Measurements from ENCODE around the gene SOWAHC. TPM values are rescaled to one million over a fixed set of nuclear protein-coding genes. Genes with fewer than 3 reads are reported as not detected.

Gene SOWAHC
- total RNA-seq, 1 experiment from 2014 or later: not detected

DNA sequence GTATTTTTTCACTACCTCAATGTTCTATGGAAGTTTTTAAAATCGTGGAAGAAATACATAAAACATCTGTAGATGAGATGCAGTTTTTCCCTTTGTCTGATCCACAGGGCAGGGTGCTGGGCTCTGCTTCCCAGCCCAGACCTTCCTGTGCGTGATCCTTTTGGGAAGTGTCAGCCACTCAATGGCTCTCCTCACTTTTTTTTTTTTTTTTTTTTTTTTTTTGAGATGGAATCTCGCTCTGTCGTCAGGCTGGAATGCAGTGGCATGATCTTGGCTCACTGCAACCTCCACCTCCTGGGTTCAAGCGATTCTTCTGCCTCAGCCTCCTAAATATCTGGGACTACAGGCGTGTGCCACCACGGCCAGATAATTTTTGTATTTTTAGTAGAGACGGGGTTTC is 32.8 kb downstream of the SOWAHC start:
- Histone ChIP-seq H3K4me3 (ENCODE audit: low read length) (no peak overlapping the region), H4K20me1 (ENCODE audit: insufficient read depth, low read depth, low read length) (no peaks in the 10 kb centered on the region), H3K27me3 (ENCODE audit: low read length) (no peaks in the 10 kb centered on the region), H3K27ac (ENCODE audit: low read length) (no peak overlapping the region), H3K4me2 (ENCODE audit: low read depth, low read length, poor library complexity, severe bottlenecking) (no peak overlapping the region), H3K9me3 (ENCODE audit: low read length) (no peaks in the 10 kb centered on the region), H2AFZ (ENCODE audit: low read length) (no peak overlapping the region), H3K9ac (ENCODE audit: low read length) (no peak overlapping the region), H3K9me2 (replicated peaks; ENCODE audit: insufficient read depth, low read length) (no peaks in the 10 kb centered on the region), H3K79me2 (ENCODE audit: low read length) (no peaks in the 10 kb centered on the region), H3K4me1 (ENCODE audit: low read length) (no peaks in the 10 kb centered on the region), H3K36me3 (ENCODE audit: insufficient read depth, low read length) (no peaks in the 10 kb centered on the region)
- DNase-seq: no peak

DNA sequence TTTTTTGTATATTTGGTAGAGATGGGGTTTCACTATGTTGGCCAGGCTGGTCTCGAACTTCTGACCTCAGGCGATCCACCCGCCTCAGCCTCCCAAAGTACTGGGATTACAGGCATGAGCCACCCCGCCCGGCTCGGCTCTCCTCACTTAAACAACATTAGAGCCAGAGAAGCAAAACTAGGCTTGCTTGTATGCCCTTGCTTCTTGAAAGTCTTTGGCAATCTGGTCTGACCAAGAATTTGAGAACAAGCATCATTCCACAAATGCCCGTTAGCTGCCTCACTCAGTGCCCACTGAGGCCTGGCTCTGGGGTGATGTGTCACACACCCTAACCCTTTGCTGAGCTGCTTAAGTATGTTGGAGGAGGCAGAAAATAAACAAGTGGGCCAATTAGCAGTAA is 33.5 kb downstream of the SOWAHC start:
- no peak overlapping the region for H3K27ac ChIP-seq (ENCODE audit: low read length)
- no peaks in the 10 kb centered on the region for H3K9me3 ChIP-seq (ENCODE audit: low read length)
- H3K36me3 ChIP-seq (ENCODE audit: insufficient read depth, low read length): no peaks in the 10 kb centered on the region
- H3K4me3 ChIP-seq (ENCODE audit: low read length): no peak overlapping the region
- H3K4me1 ChIP-seq (ENCODE audit: low read length): no peaks in the 10 kb centered on the region
- no peaks in the 10 kb centered on the region for H4K20me1 ChIP-seq (ENCODE audit: insufficient read depth, low read depth, low read length)
- H3K27me3 ChIP-seq (ENCODE audit: low read length): no peaks in the 10 kb centered on the region
- H3K4me2 ChIP-seq (ENCODE audit: low read depth, low read length, poor library complexity, severe bottlenecking): no peak overlapping the region
- DNase-seq: no peak
- no peak overlapping the region for H2AFZ ChIP-seq (ENCODE audit: low read length)
- no peaks in the 10 kb centered on the region for H3K9me2 ChIP-seq (replicated peaks; ENCODE audit: insufficient read depth, low read length)
- no peak overlapping the region for H3K9ac ChIP-seq (ENCODE audit: low read length)
- no peaks in the 10 kb centered on the region for H3K79me2 ChIP-seq (ENCODE audit: low read length)

DNA sequence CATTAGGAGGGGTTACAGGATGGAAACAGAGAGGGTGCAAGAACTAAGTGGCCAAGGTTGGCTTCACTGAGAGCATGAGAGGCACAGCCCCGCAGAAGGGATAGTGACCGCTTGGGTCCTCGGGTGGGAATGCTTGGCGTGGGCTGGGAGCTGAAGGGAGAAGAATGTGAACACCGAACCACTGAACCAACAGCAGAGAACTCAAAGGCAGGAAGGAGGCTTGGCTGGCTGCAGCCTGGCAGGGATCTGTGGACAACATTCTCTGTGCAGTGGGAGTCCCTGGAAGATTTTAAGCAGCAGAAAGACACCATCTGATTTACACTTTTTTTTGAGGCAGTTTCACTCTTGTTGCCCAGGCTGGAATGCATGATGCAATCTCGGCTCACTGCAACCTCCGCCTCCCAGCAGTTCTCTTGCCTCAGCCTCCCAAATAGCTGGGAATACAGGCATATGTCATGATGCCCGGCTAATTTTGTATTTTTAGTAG is 33.9 kb downstream of the SOWAHC start:
- Histone ChIP-seq H3K9me2 (replicated peaks; ENCODE audit: insufficient read depth, low read length) (no peaks in the 10 kb centered on the region), H3K27ac (ENCODE audit: low read length) (no peak overlapping the region), H3K9me3 (ENCODE audit: low read length) (no peaks in the 10 kb centered on the region), H3K4me3 (ENCODE audit: low read length) (no peak overlapping the region), H3K4me1 (ENCODE audit: low read length) (no peaks in the 10 kb centered on the region), H3K36me3 (ENCODE audit: insufficient read depth, low read length) (no peaks in the 10 kb centered on the region), H3K27me3 (ENCODE audit: low read length) (no peaks in the 10 kb centered on the region), H4K20me1 (ENCODE audit: insufficient read depth, low read depth, low read length) (no peaks in the 10 kb centered on the region), H3K79me2 (ENCODE audit: low read length) (no peaks in the 10 kb centered on the region), H3K9ac (ENCODE audit: low read length) (no peak overlapping the region), H2AFZ (ENCODE audit: low read length) (no peak overlapping the region), H3K4me2 (ENCODE audit: low read depth, low read length, poor library complexity, severe bottlenecking) (no peak overlapping the region)
- DNase-seq: no peak

DNA sequence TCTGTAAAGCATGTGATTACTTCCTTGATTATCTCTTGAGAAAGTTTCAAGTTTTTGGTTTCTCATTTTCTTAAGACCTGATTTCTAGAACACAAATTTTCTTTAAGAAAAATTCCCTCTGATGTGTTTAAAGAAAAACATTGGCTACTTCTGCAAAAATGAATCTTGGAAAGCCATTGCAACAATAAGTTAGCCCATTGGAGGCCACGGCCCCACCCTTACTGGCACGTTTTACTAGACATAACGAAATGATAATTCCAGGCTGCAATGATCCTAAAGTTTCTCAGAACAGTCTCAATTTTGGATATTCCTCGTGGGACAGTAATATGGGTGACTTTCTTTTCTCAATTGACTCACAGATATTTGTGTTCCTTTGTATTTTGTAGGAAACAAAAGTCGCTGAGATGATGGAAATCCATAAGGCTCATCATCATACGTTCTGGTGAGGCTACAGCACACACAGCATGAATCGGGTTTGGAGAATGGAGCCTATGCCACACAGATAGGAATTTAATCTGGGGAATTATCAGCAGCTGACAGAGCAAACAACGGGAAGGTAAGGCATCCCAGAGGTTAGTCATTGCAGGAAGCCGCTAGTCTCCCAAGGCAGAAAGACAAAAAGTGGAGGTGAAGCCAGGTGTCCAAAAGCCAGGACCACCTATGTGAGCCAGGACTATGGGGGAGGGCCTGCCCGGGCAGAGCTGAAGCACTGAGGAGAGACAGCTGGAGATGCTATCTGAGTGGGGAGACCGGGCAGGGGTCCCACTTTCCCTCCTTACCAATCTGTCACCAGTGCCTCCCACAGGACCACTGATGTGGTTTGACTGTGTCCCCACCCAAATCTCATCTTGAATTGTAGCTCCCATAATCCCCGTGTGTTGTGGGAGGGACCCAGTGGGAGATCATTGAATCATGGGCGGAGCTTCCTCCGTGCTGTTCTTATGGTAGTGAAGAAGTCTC is 35.9 kb downstream of the SOWAHC start:
- no peak for DNase-seq
- no peaks in the 10 kb centered on the region for H3K9me3 ChIP-seq (ENCODE audit: low read length)

DNA sequence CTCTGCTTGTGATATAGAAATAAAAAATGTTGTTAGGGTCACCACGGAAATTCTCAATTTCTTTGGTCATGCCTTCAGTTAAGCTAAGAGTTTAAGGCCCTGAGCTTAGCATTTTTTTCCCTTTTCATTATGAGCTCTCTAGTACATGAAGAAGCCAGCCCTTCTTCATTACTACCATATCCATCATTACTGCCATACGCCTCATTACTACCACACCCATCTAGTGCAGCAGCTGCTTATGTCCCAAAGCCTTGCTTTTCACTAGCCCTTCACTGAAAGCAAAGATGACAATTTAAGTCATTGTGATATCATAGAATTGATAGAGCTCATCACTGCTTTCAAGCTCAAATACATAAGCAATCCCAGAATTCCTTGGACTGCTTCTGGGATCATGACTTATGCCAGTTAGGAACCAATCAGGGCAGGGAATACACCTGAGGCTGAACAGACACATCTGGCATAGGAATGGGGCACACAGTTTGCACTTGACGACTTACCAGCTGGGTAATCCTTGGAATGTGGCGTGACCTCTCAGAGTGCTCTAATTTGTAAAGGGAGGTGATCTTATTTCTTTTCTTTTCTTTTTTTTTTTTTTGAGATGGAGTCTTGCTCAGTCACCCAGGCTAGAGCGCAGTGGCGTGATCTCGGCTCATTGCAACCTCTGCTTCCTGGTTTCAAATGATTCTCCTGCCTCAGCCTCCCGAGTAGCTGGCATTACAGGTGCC is 40.3 kb downstream of the SOWAHC start:
- Histone ChIP-seq H3K36me3 (ENCODE audit: insufficient read depth, low read length) (no peaks in the 10 kb centered on the region), H3K27me3 (ENCODE audit: low read length) (no peaks in the 10 kb centered on the region), H3K4me1 (ENCODE audit: low read length) (no peaks in the 10 kb centered on the region), H3K27ac (ENCODE audit: low read length) (no peak overlapping the region), H3K79me2 (ENCODE audit: low read length) (no peaks in the 10 kb centered on the region), H4K20me1 (ENCODE audit: insufficient read depth, low read depth, low read length) (no peaks in the 10 kb centered on the region), H3K9ac (ENCODE audit: low read length) (no peak overlapping the region), H3K9me3 (ENCODE audit: low read length) (no peaks in the 10 kb centered on the region), H3K9me2 (replicated peaks; ENCODE audit: insufficient read depth, low read length) (no peaks in the 10 kb centered on the region), H3K4me2 (ENCODE audit: low read depth, low read length, poor library complexity, severe bottlenecking) (no peak overlapping the region), H3K4me3 (ENCODE audit: low read length) (no peak overlapping the region), H2AFZ (ENCODE audit: low read length) (no peak overlapping the region)
- DNase-seq: no peak

More for the DNA sequence above, 35.9 kb downstream of the SOWAHC start:
- no peaks in the 10 kb centered on the region for H3K27me3 ChIP-seq (ENCODE audit: low read length)
- H4K20me1 ChIP-seq (ENCODE audit: insufficient read depth, low read depth, low read length): no peaks in the 10 kb centered on the region
- no peak overlapping the region for H3K4me3 ChIP-seq (ENCODE audit: low read length)
- no peak overlapping the region for H3K4me2 ChIP-seq (ENCODE audit: low read depth, low read length, poor library complexity, severe bottlenecking)
- no peak overlapping the region for H2AFZ ChIP-seq (ENCODE audit: low read length)
- H3K27ac ChIP-seq (ENCODE audit: low read length): no peak overlapping the region
- no peaks in the 10 kb centered on the region for H3K36me3 ChIP-seq (ENCODE audit: insufficient read depth, low read length)
- no peak overlapping the region for H3K9ac ChIP-seq (ENCODE audit: low read length)
- no peaks in the 10 kb centered on the region for H3K79me2 ChIP-seq (ENCODE audit: low read length)
- no peaks in the 10 kb centered on the region for H3K9me2 ChIP-seq (replicated peaks; ENCODE audit: insufficient read depth, low read length)
- H3K4me1 ChIP-seq (ENCODE audit: low read length): no peaks in the 10 kb centered on the region

DNA sequence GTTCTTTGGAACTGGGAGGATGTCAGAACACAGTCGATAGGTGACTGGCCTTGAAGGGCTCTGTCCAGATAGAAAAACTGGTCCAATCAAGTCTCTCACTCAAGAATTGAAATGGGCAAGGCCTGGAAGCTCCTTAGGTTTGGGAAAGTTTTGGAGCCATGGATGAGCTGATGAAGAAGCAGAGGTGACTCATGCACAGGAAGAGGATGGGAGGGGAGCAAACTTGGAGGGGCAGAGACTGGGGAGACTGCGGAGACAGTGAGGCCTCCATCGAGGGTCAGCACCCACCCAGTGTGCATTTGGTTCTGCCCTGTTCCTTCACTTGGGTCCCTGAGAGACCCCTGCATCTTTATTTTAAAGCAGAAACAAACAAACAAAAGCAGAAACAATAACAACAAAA is 41.1 kb downstream of the SOWAHC start:
- H3K27ac ChIP-seq (ENCODE audit: low read length): no peak overlapping the region
- H3K9ac ChIP-seq (ENCODE audit: low read length): no peak overlapping the region
- no peak overlapping the region for H3K4me2 ChIP-seq (ENCODE audit: low read depth, low read length, poor library complexity, severe bottlenecking)
- no peaks in the 10 kb centered on the region for H3K4me1 ChIP-seq (ENCODE audit: low read length)
- H3K36me3 ChIP-seq (ENCODE audit: insufficient read depth, low read length): no peaks in the 10 kb centered on the region
- no peaks in the 10 kb centered on the region for H3K79me2 ChIP-seq (ENCODE audit: low read length)
- no peak overlapping the region for H2AFZ ChIP-seq (ENCODE audit: low read length)
- no peaks in the 10 kb centered on the region for H4K20me1 ChIP-seq (ENCODE audit: insufficient read depth, low read depth, low read length)
- H3K4me3 ChIP-seq (ENCODE audit: low read length): no peak overlapping the region
- no peaks in the 10 kb centered on the region for H3K9me3 ChIP-seq (ENCODE audit: low read length)
- no peaks in the 10 kb centered on the region for H3K9me2 ChIP-seq (replicated peaks; ENCODE audit: insufficient read depth, low read length)
- no peak for DNase-seq
- no peaks in the 10 kb centered on the region for H3K27me3 ChIP-seq (ENCODE audit: low read length)

DNA sequence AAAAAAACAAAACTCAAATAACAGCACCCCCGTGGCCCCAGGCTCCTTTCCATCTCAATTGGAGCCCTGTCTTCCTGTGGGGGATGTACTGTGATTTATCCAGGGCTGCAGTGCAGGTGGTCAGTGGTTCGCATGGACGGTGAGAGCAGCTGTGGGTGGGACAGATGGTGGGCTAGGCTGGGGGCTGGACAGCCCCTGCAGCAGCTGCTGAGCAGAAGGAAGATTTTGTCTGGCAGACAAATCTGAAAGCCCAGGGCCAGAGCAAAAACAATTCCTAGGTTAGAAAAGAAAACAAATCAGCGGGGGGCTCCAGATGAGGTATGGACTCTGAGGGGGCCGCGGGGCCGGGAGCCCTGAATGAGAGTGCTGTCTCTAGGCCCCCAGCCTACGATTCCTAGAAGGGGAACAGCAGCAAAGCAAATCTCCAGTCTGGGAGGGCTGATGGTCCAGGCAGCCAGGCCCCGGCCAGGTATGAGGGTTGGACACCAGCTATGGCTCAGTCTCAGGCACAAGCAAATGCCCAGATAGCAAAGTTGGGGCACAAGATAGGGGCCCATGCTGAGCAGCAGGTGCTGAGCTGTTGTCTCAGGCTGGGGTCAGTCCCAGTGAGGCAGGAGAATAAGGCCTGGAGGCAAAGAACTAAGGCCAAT is 45.4 kb downstream of the SOWAHC start:
- Histone ChIP-seq H3K36me3 (ENCODE audit: insufficient read depth, low read length) (no peaks in the 10 kb centered on the region), H3K79me2 (ENCODE audit: low read length) (no peaks in the 10 kb centered on the region), H3K9ac (ENCODE audit: low read length) (no peak overlapping the region), H3K4me2 (ENCODE audit: low read depth, low read length, poor library complexity, severe bottlenecking) (no peak overlapping the region), H4K20me1 (ENCODE audit: insufficient read depth, low read depth, low read length) (no peaks in the 10 kb centered on the region), H3K4me1 (ENCODE audit: low read length) (no peaks in the 10 kb centered on the region), H2AFZ (ENCODE audit: low read length) (no peak overlapping the region), H3K27me3 (ENCODE audit: low read length) (no peaks in the 10 kb centered on the region), H3K9me2 (replicated peaks; ENCODE audit: insufficient read depth, low read length) (no peaks in the 10 kb centered on the region), H3K9me3 (ENCODE audit: low read length) (no peaks in the 10 kb centered on the region), H3K4me3 (ENCODE audit: low read length) (no peak overlapping the region), H3K27ac (ENCODE audit: low read length) (no peak overlapping the region)
- no peak for DNase-seq

Measured in Karpas-422 (cell line).